Activated gamma-delta T cell treated with anti-CD3 and anti-CD28 coated beads, Interleukin-2, amount 50 U/mL, for 16 hours (primary cell): ENCODE measurements around the gene B4GALNT1.
"Not testable (repeated sequence)": the region's sequence is repeated elsewhere in the genome, so short reads cannot be mapped to it uniquely, and the experiment has no call there.

Experiments used
- DNase-seq: peaks from one replicate; pipeline ENCODE4 v3.0.0-alpha.2; 2020; ENCODE audit warnings: low read depth

B4GALNT1 gene

DNA sequence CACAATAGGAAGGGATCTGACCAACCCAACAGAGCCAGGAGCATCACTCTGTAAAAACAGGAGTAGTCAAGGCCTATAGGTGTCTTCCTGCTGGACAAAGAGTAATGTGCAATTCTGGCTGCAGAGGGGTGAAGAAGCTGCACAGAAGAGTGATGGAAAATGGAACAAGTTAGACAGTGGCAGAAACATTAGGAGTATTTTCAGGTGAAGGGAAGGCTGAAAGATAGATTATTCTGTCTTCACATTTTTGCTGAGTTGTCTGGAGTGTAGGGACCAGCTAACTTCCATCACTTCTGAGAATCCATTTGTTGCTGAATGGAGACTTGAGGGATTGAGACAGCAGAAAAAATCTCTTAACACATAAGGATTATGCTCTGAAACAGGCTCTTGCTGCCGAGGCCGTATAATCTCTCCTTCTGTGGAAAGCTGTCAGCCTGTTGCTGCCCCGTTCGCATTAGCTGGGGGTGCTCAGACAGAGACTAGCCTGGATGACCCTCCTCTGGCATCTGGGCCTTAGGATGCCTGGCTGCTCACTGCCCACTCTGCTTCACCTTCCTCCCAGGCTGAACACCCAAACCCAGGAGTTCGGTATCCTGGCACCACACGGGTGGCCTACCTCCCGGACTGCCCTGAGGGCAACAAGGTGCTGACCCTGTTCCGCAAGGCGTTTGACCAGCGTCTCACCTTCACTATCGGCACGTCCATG is 24.9 kb downstream of the B4GALNT1 start:
- DNase-seq, result no peak

DNA sequence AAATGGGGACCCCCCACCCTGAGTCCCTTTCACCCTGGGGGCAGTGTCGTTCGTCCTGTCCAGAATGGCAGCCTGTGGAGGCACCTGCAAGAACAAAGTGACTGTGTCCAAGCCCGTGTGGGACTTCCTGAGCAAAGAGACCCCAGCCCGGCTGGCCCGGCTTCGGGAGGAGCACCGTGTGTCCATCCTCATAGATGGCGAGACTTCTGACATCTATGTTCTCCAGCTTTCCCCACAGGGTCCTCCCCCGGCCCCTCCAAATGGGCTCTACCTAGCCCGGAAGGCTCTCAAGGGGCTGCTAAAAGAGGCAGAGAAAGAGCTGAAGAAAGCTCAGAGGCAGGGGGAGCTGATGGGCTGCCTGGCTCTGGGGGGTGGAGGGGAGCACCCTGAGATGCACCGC is 26.2 kb downstream of the B4GALNT1 start:
- DNase-seq, result no peak

DNA sequence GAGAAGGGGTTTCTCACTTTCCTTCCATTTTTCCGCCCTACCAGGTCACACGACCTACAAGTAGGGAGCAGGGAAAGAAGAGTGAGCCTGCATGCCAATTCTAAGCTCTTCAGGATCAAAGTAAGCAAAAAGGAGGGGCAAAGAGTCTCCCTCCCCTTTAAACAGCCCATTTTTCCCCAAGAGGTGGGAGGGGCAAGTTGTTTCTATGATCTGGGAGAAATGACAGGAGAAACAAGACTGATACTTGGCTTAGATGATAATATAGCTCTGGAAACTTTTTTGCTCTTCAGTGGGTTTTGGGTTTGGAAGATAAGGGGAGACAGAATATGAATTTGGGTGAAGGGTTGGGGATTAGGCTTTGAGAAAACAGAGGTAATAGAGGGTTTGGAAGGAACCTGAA is 26.6 kb downstream of the B4GALNT1 start:
- no peak for DNase-seq

DNA sequence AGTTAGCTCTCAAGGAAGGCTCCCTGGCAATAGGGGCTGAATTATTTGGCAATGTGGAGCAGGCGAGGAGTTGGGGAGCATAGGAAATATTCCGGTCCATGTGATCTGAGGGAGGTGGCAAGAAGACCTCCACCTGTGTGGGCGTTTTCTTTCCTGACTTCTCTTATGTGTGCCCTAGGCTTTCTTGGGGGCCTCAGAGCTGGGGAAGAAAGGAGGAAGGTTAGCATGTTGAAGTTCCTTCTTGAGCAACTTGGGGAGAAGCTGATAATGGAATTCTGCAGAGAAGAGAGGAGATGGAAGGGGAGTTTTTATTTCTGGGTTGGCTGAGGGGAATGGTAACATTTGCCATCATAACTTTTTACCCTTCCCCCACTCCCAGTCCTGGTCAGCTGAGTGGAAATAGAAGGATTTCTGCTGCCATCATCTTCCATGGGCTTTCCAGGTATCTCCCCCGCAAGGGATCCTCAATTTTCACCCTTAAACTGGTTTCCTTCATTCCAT is 27.1 kb downstream of the B4GALNT1 start:
- DNase-seq, result no peak

DNA sequence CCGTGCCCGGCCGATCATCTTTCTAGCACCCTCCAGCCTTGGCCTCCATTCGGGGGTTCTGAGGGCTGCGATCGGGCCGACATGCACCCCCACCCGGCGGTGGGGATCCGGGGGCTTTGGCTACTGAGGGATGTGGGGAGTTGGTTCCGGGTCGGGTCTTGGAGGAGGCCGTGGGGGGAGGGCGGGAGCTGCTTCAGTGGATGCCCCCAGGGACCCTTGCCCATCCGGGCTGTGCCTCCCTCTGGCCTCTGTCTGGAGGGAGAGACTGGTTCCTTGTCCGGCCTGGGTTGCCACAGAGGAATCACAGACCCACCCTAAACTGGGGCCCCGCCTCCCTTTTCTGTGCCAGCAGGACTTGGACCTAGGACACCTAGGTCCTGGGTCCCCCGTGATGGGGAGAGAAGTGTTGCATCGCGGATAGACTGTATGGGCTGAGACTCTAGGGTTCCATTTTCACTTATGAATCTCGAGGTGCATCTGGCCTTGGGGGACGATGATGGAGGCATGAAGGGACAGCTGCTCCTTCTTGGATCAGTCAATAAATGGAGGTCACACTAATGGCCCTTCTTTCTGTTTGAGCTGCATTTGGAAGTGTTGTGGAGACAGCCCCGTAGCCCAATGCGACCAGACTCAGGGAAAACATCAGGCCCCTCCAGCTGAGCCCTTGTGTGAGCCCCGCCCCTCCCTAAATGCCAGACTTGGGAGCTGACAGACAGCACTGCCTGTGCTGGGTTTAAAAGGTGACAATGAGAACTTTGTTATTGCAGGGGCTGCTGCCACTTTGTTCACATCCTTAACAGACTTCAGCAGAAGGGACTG is 27.8 kb downstream of the B4GALNT1 start:
- no peak for DNase-seq

DNA sequence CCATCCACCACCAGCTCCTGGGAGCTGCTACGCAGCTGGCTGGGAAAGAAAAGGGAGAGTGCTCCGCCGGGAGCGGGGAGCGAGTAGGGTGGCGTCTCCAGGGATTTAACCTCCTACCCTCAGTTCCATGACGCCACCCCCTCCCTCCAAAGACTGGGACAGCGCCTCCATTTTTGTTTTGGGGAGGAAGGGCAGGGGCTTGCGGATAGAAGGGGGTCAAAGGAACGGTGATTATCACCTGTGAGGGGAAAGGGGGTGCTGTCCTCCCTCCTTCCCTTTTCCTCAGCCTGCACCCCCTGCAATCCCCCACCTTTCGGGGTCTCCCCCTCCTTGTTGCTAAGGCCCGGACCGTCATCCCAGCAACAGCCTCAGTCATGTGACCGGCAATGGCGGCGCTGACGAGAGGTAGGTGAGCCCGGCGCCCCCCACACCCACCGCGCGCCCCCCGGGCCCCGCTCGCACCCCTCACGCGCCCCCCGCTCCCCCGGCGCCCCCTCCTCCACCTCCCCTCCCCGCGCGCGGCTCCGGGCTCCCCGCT is 28.5 kb downstream of the B4GALNT1 start, which contains the start of gene DTX3:
Gene DTX3 (plus strand): TSS at position 371 of the 538 bp plus-strand sequence. CDS start 1,694 bp downstream, outside the sequence.
- no peak for DNase-seq

DNA sequence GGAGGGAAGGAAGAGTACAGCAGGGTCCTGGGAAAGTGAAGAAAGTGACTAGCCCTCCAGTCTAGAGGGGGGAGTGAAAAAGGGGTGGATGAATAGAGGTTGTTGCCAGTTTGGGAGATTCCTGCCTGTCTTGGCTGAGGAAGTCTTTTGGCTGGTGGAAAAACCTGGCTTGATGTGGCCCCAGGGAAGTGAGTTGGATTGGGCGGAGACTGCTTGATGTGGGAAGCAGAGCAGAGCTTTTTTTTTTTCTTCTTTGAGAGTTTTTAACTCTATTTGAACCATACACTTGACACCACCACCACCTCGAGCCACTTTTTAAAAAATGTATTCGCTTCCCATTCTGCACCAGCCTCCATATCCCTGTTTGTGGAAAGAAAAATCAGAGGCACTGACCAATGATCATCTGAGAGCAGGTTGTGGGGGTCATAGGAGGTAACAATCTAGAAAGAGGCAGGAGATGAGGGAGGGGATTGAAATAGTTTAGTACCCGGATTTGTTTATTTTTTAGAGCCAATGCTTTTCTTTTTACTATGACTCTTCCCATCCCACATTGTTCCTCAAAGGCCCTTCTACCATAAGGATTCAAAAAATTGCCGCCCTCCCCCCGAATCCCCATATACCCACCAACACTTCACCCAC is 29.1 kb downstream of the B4GALNT1 start:
- DNase-seq, result no peak

DNA sequence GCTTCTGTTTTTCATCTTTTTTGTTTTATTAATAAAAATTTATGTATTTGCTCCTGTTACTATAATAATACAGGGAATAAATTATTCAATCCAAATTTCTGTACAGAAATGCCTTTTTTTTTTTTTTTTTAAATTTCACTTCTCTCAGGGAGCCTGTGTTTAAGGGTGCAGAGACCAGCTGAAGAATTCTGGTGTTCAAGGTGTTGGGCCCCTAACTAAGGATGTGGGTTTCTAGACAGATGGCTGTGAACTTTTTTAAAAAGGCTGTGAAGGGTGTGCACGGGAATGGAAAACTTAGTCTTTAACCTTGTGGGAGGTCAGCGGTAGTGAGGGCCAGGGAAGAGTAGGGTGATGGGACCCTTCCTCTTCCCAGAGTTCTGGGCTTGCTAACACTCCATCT is 29.7 kb downstream of the B4GALNT1 start:
- no peak for DNase-seq

DNA sequence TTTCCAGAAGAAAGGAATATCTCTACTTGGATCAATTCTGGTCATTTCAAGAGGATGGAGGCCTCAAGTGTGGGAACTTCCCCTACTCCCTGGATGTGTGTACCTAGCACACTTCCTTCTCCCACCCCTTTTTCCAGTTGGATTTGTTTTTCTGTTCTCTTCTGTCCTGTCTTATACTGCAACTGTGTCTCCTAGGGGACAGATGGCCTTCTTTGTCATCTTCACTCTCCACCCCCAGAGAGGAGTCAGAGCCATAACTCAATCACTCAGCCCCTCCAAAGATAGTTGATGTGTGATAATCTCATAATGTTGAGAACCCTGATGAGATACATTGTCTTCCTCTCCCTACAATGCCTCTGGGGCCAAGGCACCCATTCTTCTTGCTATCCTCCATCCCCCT is 30.5 kb downstream of the B4GALNT1 start:
- no peak for DNase-seq

DNA sequence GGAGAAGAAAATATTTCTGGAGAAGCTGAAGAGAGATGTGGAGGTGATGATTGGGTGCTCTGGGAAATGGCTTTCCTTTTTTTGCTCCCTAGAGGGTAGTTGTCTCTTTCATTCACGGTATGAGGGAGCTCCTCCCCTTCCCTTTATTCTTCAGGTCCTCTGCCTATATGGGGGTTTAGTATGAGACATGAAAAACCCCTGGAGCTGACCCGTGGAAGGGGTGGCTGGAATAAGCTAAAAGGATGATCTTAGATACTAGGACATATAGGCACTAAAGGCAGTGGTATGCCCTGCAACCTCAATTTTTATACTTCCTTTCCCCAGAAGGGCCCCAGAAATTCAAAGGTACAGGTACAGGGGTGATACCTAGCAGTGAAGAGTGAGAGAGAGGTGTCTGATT is 32.6 kb downstream of the B4GALNT1 start:
- DNase-seq, result no peak

DNA sequence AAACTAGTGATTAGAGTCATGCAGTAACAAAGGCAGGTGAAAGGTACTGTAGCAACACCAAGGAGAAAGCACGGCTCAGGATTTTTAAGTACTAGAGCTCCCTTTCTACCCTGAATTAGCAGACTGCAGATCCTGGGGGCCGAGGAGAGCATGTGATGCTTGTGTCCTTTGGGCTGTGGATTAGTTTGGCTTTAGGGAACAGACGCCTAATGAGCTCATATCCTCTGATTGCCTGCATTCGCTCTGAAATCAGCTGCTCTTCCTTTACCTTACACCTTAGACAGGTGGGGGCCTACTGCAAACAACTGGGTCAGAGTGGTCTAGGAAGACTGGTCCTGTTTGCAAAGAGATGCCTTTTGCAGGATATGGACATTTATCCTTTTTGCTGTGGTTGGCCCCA is 39.8 kb downstream of the B4GALNT1 start:
- no peak for DNase-seq

DNA sequence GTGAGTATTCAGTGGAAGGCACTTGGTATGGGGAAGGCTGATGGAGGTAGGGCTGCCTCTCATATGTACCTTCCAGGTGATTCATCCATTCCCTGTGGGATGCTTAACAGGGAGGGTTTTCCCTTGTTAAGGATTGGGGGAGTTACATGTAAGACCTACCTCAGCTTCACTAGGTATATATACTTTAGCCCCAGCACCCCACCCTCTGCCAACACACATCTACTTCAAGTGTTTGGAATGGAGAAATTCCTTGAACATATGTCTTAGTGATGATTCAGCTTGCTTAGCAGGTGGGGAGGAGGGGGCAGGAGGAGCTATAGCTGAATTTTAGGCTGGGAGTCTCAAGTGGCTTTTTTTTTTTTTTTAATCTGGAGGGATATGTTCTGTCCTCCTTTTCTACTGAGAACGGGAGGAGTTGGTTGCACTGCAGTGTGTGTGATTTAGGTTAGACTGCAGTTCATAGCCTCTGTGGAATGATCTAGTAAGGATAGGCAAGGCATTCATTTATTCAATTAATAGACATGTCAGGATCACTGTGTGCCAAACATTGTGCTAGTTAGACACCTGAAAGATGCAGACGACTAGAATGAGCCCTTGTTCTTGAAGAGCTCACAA is 40.3 kb downstream of the B4GALNT1 start:
- no peak for DNase-seq

DNA sequence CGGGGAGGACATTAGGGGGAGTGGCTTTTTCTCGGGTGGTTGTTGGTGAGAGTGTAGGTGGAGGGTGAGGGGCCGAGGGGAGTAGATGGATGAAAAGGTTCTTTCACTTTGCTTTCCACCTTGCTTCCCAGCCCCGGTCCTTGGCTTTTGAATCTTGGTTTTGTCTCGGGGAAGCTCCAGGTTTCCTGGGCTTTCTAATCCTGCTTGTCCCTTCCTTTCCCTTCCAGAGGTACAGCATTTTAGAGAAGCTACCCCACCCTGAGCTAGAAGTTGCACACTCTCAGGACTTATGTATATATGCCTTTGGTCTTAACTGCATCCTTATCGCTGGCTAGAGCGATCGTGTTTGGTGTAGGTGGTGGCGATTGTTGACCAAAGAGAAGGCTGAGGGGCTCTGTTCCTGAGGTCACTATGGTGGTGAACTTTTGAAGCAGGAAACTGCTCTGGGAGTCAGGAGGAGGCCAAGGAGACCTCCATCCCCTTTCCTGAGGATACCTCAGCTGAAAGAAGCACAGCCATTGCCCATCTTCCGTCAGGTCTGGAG is 41.1 kb downstream of the B4GALNT1 start:
- DNase-seq, result no peak

DNA sequence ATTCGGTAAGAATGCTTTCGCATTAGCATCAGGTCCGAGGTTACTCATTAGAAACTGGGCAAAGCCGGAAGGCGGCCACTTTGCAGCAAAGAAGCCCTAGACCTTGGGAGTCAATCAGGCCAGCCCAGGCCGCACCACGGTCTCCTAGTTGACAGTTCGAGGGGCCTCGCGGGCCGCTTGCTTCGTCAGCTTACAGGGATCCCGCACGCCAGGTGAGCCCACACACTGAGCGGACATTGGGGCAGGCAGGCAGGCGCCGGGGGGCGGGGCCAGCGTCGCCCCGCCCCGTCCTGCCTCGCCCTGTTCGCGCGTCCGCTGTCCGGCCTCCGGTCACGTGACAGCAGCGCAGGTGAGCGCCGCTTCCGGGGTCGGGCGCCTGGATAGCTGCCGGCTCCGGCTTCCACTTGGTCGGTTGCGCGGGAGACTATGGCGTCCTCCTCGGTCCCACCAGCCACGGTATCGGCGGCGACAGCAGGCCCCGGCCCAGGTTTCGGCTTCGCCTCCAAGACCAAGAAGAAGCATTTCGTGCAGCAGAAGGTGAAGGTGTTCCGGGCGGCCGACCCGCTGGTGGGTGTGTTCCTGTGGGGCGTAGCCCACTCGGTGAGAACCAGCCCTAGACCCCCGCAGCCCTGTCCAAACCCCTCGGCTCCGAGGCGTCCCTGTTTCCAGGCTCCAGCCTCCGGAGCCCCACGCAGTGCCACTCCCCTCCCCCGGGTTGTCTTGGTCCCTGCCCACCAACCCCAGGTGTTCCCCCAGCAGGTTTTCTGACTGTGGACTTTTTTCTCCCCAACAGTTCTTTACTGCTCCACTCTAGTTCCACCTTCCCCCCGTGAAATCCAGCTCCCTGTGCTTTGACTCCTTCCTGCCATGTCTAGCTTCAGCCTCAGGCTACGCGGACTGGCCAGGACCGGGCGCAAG is 41.9 kb downstream of the B4GALNT1 start, which contains the start of gene PIP4K2C:
Gene PIP4K2C (plus strand): TSS at position 329 of the 918 bp plus-strand sequence. CDS start 98 bp downstream, at position 427.
- DNase-seq, result peak; percentile 60

DNA sequence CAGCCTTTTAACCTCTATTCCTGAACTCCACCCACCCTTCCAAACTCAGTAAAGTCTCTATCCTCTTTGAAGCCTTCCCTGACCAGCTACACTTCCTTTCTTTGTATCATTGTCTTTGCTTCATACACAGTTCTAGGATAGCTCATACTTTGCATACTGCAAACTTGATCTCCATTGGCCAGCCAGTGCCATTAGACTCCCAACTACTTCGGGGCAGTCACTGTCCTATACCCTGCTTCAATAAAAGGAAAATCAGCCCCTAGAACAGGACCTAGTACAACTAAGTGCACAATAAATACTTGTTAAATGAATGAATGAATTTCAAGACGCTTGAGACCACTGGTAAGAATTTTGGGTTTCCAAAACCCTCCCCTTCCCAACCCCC is 42.5 kb downstream of the B4GALNT1 start:
- no peak for DNase-seq

DNA sequence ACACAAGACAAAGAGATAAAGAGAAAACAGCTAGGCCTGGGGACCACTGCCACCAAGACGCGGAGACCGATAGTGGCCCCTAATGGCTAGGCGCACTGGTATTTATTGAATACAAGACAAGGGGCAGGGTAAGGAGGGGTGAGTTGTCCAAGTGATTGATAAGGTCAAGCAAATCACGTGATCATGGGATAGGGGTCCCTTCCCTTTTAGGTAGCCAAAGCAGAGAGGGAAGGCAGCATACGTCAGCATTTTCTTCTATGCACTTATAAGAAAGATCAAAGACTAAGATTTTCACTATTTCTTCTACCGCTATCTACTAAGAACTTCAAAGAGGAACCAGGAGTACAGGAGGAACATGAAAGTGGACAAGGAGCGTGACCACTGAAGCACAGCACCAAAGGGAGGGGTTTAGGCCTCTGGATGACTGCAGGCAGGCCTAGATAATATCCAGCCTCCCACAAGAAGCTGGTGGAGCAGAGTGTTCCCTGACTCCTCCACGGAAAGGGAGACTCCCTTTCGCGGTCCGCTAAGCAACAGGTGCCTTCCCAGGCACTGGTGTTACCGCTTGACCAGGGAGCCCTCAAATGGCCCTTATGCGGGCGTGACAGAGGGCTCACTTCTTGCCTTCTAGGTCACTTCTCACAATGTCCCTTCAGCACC is 43.9 kb downstream of the B4GALNT1 start:
- not testable (repeated sequence) for DNase-seq

DNA sequence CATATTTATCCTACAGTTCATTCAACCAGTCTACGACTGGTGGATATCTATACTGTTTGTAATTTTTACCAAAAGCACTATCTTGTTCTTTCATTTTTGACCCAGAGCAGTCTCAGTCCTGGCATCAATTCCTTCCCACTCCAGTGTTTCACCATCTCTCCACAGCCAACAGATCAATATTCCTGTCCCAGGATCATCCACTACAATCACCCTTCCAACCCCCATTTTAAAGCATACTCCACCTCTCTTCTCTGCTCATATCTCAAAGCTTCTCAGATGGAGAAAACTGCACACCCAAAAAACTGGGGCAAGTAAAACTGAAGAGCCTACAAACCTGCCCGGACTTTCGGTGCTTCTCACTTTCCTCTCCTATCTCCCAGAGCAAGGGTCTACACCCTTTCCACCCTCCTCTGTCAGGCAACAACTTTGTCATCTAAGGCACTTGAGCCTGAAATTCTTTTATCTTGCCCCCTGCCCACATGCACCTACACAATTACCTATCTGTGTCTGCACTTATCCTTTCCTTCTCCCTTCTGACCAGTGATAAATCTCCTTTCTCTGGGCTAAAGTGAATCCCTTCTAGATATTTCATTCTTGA is 46.1 kb downstream of the B4GALNT1 start:
- no peak for DNase-seq

DNA sequence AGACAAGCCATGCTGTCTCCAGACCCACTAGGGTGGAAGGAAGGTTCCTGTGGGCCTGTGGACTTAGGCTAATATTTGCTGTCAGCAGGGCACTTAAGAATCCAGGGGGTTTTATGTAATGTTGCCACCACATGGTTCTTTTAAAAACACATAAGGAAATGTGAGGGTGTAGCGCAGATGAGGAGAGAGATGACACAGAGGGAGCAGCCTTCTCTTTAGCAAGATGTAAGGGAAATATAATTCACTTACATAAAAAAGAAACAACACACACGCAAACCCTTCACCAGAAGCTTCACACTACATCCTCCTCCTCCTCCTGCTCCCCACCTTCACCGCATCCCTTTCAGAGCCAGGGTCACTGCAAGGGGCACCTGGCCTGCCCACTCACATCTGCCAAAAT is 46.9 kb downstream of the B4GALNT1 start:
- no peak for DNase-seq

DNA sequence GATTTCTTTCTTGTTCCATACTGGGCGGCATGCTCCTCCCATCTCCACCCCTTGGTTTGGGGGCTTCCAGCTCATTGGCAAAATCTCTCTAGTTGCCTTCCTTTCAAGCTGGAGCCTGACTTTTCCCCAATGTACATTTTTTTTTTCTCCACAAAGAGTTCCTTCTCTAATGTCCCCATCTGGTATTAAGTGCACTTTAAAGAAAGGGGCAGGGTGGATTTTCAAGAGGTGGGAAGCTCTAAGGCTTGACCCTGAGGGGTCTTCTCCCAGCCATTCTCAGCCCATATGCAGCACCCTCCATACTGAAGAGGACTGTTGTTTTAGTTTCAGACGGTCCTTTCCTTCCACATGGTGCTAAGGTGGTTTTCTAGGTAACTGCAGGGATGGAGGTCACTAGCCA is 47.8 kb downstream of the B4GALNT1 start:
- DNase-seq, result no peak

DNA sequence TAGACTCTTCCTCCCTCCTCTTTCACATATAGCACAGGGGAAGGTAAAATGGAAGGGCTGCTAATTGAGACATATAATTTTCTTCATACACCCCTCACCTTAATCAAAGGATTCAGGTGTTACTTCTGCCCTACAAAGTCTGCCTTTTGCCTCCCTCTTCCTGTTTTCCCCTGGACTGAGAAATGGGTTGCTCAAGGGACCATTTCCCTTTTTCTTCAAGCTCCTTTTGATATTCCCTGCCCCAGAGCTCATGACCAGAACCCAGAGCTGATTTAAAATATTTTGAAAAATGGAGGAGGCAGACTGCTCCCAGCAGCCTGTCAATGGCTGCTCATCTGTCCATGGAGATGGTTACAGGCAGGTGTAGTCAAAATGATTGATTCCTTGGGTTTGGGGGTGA is 48.3 kb downstream of the B4GALNT1 start:
- no peak for DNase-seq
